Left ventricle myocardium inferior (tissue), 1 donor: ENCODE data around the gene EFR3B. TPM values are rescaled to one million over a fixed set of nuclear protein-coding genes. Genes with fewer than 3 reads are reported as not detected.

Experiments
- DNase-seq: peaks from one replicate; pipeline ENCODE4 v3.0.0-alpha.2; 2020
- H3K27ac ChIP-seq: fragments of 200-600 bp; replicated peaks from 2 replicates; pipeline ENCODE4 v1.8.0; 2021
- H3K27me3 ChIP-seq: fragments of 200-600 bp; 2 replicates; pipeline ENCODE4 v1.8.0; 2021; ENCODE audit warnings: low read depth
- H3K36me3 ChIP-seq: fragments of 200-600 bp; 2 replicates; pipeline ENCODE4 v1.8.0; 2021
- H3K4me1 ChIP-seq: fragments of 200-600 bp; 2 replicates; pipeline ENCODE4 v1.8.0; 2021
- H3K4me3 ChIP-seq: fragments of 200-600 bp; 2 replicates; pipeline ENCODE4 v1.8.0; 2021; ENCODE audit warnings: mild to moderate bottlenecking, moderate library complexity
- H3K9me3 ChIP-seq: fragments of 200-600 bp; replicated peaks from 2 replicates; pipeline ENCODE4 v1.8.0; 2021
- CTCF ChIP-seq: fragments of 200-600 bp; IDR thresholded peaks from 2 replicates; pipeline ENCODE4 v1.8.0; 2021; ENCODE audit warnings: antibody characterized with exemption, mild to moderate bottlenecking, borderline replicate concordance
- intact Hi-C: fragments of 100-400 bp; cut with micrococcal nuclease; formaldehyde crosslinking; loops from one replicate; pipeline ENCODE4 v1.11.0; 2022
- total RNA-seq: library from RNA; stranded (reverse); fragmentation: NEBNext Ultra II Directional; extraction: Animal tissue kit (Norgen Biotek cat#: 25700); gene quantifications from one replicate; pipeline ENCODE4 v1.2.1, GENCODE V29; 2021
- donor health status: DM: no; HTN: yes; CAD: no; lungs with severe emphysema.

Gene EFR3B
- total RNA-seq, 1 donor from 2014 or later: 8.7 TPM

DNA sequence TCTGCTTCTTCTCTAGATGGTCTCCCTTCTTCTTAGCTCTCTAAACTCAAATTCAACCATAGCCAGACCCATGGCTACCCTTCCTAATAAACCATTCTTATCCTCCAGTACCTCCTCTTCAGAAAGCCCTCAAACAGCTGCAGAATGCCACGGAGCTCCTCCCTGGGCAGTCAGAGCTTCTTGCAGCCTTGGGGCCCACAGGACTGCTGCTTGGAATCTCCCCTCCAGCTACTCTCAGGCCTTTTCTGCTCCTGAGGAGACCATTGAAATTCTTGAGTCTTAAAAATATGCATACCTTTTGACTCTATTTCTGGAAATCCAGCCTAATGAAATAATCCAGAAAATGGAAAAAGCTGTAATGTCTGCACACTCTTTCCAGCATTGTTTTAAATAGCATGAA lies 30.7 kb downstream of the EFR3B start:
- no peak for TF ChIP-seq CTCF
- H3K36me3 ChIP-seq: no peaks in the 10 kb centered on the region
- intact Hi-C loops: no loop called here

DNA sequence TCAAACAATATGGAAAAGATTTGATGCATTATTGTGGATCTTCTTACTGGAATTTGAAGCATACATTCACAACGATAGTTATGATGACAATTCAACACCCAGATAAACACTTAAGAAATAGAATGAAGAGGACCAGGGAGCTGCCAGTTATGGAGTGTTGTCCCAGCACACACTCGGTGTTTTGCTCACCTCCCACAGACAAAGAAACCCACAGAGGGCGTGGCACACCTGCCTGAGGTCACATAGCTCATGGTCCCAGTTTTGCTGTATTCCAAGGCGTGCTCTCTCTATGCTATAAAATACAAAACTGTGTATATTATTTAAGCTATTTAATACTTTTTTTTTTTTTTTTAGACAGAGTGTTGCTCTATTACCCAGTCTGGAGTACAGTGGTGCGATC lies 31.1 kb downstream of the EFR3B start:
- intact Hi-C loops: no loop called here

More for the DNA sequence above, 30.7 kb downstream of the EFR3B start:
- peaks cover 20% of the 10 kb centered on the region for H3K4me1 ChIP-seq
- no peak overlapping the region for H3K4me3 ChIP-seq
- no peak for DNase-seq
- H3K9me3 ChIP-seq: no peaks in the 10 kb centered on the region
- no peaks in the 10 kb centered on the region for H3K27me3 ChIP-seq
- no peak overlapping the region for H3K27ac ChIP-seq

DNA sequence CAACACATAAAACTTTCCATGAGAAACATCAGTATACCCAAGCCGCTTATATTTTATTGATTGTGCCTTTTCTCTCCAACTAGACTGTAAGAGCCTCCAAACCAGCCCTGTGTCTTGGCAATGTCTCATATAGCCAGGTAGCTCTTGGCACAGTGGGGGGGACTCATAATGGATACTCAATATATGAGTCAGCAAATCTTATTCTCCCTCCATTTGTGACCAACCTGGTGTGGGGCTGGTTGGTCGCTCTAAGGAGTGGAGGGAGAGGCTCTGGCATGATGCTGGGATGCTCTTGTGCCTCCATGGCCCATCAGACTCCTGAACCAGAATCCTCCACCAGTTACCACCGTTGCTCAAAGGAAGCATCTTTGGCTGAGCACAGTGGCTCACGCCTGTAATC lies 32.0 kb downstream of the EFR3B start:
- intact Hi-C loops: no loop called here
- no peaks in the 10 kb centered on the region for H3K27me3 ChIP-seq
- no peaks in the 10 kb centered on the region for H3K9me3 ChIP-seq

More for the DNA sequence above, 31.1 kb downstream of the EFR3B start:
- Histone ChIP-seq H3K9me3 (no peaks in the 10 kb centered on the region), H3K4me1 (peaks cover 24% of the 10 kb centered on the region), H3K36me3 (no peaks in the 10 kb centered on the region), H3K27ac (no peak overlapping the region), H3K27me3 (no peaks in the 10 kb centered on the region), H3K4me3 (no peak overlapping the region)
- TF ChIP-seq CTCF: no peak
- no peak for DNase-seq

DNA sequence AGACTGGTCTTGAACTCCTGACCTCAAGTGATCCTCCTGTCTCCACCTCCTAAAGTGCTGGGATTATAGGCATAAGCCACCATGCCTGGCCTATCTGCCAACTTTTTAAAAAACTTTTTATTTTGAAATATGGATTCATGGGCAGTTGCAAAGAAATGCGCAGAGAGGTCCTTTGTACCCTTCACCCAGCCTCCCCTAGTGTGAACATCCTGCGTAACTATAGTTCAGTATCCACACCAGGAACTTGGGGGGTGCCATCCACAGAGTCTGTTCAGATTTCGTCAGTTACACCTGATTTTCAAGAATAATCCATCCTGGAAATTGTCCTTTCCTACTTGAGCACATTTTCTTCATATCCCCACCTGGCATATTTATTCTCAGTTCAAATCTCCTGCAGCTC lies 33.0 kb downstream of the EFR3B start:
- Histone ChIP-seq H3K9me3 (no peaks in the 10 kb centered on the region), H3K4me1 (peaks cover 42% of the 10 kb centered on the region), H3K27ac (no peak overlapping the region), H3K4me3 (no peak overlapping the region), H3K27me3 (no peaks in the 10 kb centered on the region), H3K36me3 (no peaks in the 10 kb centered on the region)
- no peak for TF ChIP-seq CTCF
- intact Hi-C loops: no loop called here
- DNase-seq: no peak

More for the DNA sequence above, 32.0 kb downstream of the EFR3B start:
- Histone ChIP-seq H3K4me3 (no peak overlapping the region), H3K36me3 (no peaks in the 10 kb centered on the region), H3K4me1 (peaks cover 33% of the 10 kb centered on the region), H3K27ac (no peak overlapping the region)
- no peak for TF ChIP-seq CTCF
- no peak for DNase-seq

DNA sequence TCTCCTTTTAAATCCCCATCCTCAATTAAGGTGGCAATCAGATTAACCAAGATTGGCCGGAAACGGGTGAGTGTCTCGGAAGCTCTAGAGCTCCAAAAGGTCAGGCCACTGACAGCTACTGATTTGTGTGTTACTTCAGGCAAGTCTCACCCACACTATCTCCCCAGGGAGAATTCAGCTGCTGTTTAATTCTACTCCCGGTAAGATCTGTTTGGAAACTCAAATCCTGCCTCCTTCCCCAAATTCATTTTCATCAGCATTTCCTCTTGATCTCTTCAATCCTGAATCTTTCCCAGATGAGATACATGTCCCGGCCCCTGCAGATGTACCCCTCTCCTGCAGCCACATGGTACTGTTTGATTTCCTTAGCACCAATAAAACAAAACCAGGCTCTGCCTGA lies 34.9 kb downstream of the EFR3B start:
- no peak for DNase-seq
- Histone ChIP-seq H3K36me3 (no peaks in the 10 kb centered on the region), H3K4me3 (no peak overlapping the region), H3K4me1 (peaks cover 50% of the 10 kb centered on the region), H3K9me3 (no peaks in the 10 kb centered on the region), H3K27me3 (no peaks in the 10 kb centered on the region), H3K27ac (peak overlapping the region; percentile 72)
- intact Hi-C loops: no loop called here
- no peak for TF ChIP-seq CTCF

DNA sequence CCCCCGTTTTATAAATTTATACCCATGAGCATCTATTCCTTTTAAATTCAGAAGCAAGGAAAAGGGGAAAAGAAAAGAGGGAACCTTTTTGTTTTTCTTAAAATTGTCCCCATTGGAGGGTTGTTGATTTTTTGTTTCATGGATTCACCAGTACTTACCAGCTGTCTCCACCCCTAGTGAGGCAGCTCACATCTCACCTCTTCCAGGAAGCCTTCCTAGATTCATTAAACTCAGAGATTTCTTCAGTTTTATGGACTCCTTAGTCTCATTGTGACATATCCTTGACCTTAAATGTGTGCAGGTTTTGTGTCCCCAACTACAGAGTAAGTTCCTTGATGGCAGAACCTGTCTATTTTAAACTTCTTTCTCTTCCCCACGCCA lies 35.9 kb downstream of the EFR3B start:
- peaks cover 60% of the 10 kb centered on the region for H3K4me1 ChIP-seq
- H3K36me3 ChIP-seq: no peaks in the 10 kb centered on the region
- no peak overlapping the region for H3K4me3 ChIP-seq
- no peaks in the 10 kb centered on the region for H3K9me3 ChIP-seq
- TF ChIP-seq CTCF: no peak
- no peak for DNase-seq
- intact Hi-C loops: no loop called here
- H3K27me3 ChIP-seq: no peaks in the 10 kb centered on the region
- peak overlapping the region; percentile 72 for H3K27ac ChIP-seq
